ENCODE data around the gene ARAP3. TPM values are rescaled to one million over a fixed set of nuclear protein-coding genes. Genes with fewer than 3 reads are reported as not detected.

ARAP3 gene
- total RNA-seq, 1 experiment from 2014 or later, result 19.8 TPM

DNA sequence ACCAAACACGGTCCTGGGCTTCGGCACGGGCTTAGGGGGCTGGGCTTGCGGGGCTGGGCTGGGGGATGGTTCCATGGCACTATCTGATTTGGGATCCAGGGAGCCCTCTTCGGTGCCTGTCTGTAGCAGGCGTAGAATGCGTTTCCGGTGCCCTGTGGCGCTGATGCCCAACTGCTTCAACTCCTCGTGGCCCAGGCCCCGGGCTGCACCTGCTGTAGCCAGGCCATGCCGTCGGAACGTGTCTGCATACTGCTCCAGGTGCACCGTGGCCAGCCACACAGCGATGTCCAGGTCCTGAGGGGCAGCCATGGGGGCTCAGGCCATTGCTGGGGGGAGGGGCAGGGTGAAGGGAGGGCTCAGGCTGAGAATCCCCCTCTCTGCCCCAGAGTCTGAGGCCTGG, 1.9 kb downstream of the ARAP3 start:
- Mint-ChIP-seq H3K36me3 (ENCODE audit: insufficient read depth, unreplicated experiment) (peaks cover 9% of the 10 kb centered on the region), H3K9me3 (ENCODE audit: unreplicated experiment) (no peaks in the 10 kb centered on the region), H3K27me3 (ENCODE audit: insufficient read depth, unreplicated experiment) (no peaks in the 10 kb centered on the region), H3K4me1 (ENCODE audit: insufficient read depth, unreplicated experiment) (peaks cover 14% of the 10 kb centered on the region), H3K4me3 (ENCODE audit: unreplicated experiment) (no peak overlapping the region), H3K27ac (ENCODE audit: low read depth, unreplicated experiment) (peak overlapping the region; percentile 93)
- CTCF ChIA-PET, result interaction anchor here (0.6 to 5.1 kb wide), 8 partner anchors 12 to 1509 kb away, joined by 3 to 51 read pairs (median 6); partner anchors contain the start of genes PCDH1 and RNF14
- no TSS peak for BruUV-seq (replicated peaks)
- POLR2A ChIA-PET, result interaction anchor here (0.6 to 1.9 kb wide), 2 partner anchors 11 to 195 kb away, joined by 3 to 4 read pairs; no protein-coding TSS in a partner anchor
- intact Hi-C loops (cut with micrococcal nuclease), result no loop called here
- TF ChIP-seq, protein P1, sequence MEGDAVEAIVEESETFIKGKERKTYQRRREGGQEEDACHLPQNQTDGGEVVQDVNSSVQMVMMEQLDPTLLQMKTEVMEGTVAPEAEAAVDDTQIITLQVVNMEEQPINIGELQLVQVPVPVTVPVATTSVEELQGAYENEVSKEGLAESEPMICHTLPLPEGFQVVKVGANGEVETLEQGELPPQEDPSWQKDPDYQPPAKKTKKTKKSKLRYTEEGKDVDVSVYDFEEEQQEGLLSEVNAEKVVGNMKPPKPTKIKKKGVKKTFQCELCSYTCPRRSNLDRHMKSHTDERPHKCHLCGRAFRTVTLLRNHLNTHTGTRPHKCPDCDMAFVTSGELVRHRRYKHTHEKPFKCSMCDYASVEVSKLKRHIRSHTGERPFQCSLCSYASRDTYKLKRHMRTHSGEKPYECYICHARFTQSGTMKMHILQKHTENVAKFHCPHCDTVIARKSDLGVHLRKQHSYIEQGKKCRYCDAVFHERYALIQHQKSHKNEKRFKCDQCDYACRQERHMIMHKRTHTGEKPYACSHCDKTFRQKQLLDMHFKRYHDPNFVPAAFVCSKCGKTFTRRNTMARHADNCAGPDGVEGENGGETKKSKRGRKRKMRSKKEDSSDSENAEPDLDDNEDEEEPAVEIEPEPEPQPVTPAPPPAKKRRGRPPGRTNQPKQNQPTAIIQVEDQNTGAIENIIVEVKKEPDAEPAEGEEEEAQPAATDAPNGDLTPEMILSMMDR (IDR thresholded peaks at IDR 0.05; ENCODE audit: unreplicated experiment), result no peak
- no peak for DNase-seq (ENCODE audit: unreplicated experiment)

DNA sequence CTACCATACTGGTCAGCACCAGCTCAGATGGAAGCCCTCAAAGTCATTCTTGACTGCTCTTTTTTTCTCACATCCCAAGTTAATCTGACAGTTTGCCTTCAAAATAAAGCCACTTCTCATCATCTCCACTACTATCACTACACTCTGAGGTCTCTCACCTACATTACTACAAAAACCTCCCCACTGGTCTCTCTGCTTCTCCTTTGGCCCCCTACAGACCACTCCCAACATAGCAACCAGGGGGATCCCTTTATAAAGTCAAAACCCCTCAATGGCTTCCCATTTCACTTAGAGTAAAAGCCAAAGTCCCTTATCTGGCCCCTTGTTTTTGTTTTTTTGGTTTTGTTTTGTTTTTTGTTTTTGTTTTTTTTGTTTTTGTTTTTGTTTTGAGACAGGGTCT, 4.6 kb downstream of the ARAP3 start:
- ChIA-PET POLR2A (interaction anchor here (1.5 kb wide), 1 partner anchor 246 kb away, joined by 5 read pairs; the partner anchor contains the start of gene DELE1), CTCF (interaction anchor here (1.2 to 2.7 kb wide), 5 partner anchors 8 to 292 kb away, joined by 4 to 12 read pairs (median 6); partner anchors contain the start of gene RNF14)
- no peaks in the 10 kb centered on the region for H3K27me3 Mint-ChIP-seq (ENCODE audit: insufficient read depth, unreplicated experiment)
- H3K9me3 Mint-ChIP-seq (ENCODE audit: unreplicated experiment), result no peaks in the 10 kb centered on the region
- H3K4me1 Mint-ChIP-seq (ENCODE audit: insufficient read depth, unreplicated experiment), result peaks cover 14% of the 10 kb centered on the region
- H3K36me3 Mint-ChIP-seq (ENCODE audit: insufficient read depth, unreplicated experiment), result peaks cover 28% of the 10 kb centered on the region
- H3K27ac Mint-ChIP-seq (ENCODE audit: low read depth, unreplicated experiment), result no peak overlapping the region
- DNase-seq (ENCODE audit: unreplicated experiment), result no peak
- BruUV-seq (replicated peaks), result no TSS peak
- intact Hi-C loops (cut with micrococcal nuclease), result no loop called here
- TF ChIP-seq, protein P1 (IDR thresholded peaks at IDR 0.05; ENCODE audit: unreplicated experiment), result peak; percentile 20
- no peak overlapping the region for H3K4me3 Mint-ChIP-seq (ENCODE audit: unreplicated experiment)

DNA sequence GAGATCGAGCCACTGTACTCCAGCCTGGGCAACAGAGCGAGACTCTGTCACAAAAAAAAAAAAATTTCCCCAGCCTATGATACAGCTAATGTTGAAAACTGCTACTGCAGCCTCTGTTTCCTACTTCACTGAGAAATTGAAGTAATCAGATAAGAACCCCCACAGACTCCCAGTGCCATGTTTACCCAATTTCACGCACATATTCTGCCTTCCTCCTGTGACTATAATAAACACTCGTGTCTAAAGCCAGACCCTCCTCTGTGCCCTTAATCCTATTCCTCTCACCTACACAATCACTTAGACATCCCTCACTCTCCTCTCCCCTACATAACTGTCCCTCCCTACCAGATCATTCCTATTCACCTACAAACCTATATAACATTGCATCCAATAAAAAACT, 6.4 kb downstream of the ARAP3 start:
- Mint-ChIP-seq H3K27me3 (ENCODE audit: insufficient read depth, unreplicated experiment) (no peaks in the 10 kb centered on the region), H3K9me3 (ENCODE audit: unreplicated experiment) (no peaks in the 10 kb centered on the region), H3K4me3 (ENCODE audit: unreplicated experiment) (no peak overlapping the region), H3K4me1 (ENCODE audit: insufficient read depth, unreplicated experiment) (peaks cover 2% of the 10 kb centered on the region), H3K36me3 (ENCODE audit: insufficient read depth, unreplicated experiment) (peaks cover 31% of the 10 kb centered on the region), H3K27ac (ENCODE audit: low read depth, unreplicated experiment) (no peak overlapping the region)
- no TSS peak for BruUV-seq (replicated peaks)
- TF ChIP-seq, protein P1 (IDR thresholded peaks at IDR 0.05; ENCODE audit: unreplicated experiment), result no peak
- intact Hi-C loops (cut with micrococcal nuclease), result no loop called here
- DNase-seq (ENCODE audit: unreplicated experiment), result no peak
- ChIA-PET CTCF (interaction anchor here (0.5 to 2.7 kb wide), 7 partner anchors 11 to 294 kb away, joined by 3 to 12 read pairs (median 4); partner anchors contain the start of gene RNF14), POLR2A (no interaction called here)

DNA sequence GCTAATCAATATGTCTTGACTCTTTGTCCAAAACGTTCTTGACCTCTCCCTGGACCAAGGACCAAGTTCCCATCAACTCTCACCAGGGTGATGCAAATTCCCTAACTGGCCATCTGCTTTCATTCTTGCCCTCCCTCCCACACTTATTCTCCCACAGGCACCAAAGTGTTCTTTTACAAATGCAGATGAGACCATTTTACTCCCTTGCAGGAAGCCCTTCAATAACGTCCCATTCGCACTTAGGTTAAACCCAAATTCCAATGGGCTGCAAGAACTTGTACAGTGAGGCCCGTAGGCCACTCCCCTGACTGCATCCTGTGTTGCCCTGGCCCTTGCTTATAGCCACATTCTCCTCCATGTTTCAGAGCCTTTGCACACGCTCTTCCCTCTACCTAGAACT, 7.3 kb downstream of the ARAP3 start:
- DNase-seq (ENCODE audit: unreplicated experiment), result no peak
- TF ChIP-seq, protein P1 (IDR thresholded peaks at IDR 0.05; ENCODE audit: unreplicated experiment), result no peak
- intact Hi-C loops (cut with micrococcal nuclease), result no loop called here
- H3K4me1 Mint-ChIP-seq (ENCODE audit: insufficient read depth, unreplicated experiment), result no peaks in the 10 kb centered on the region
- ChIA-PET CTCF (no interaction called here), POLR2A (no interaction called here)
- no peaks in the 10 kb centered on the region for H3K9me3 Mint-ChIP-seq (ENCODE audit: unreplicated experiment)
- H3K27ac Mint-ChIP-seq (ENCODE audit: low read depth, unreplicated experiment), result no peak overlapping the region
- H3K36me3 Mint-ChIP-seq (ENCODE audit: insufficient read depth, unreplicated experiment), result peaks cover 39% of the 10 kb centered on the region
- H3K4me3 Mint-ChIP-seq (ENCODE audit: unreplicated experiment), result no peak overlapping the region
- BruUV-seq (replicated peaks), result no TSS peak
- H3K27me3 Mint-ChIP-seq (ENCODE audit: insufficient read depth, unreplicated experiment), result no peaks in the 10 kb centered on the region

Measured in MCF 10A (cell line).